Spleen (tissue), 11 donors: Measurements from ENCODE around the gene PIP5K1A. TPM values are rescaled to one million over a fixed set of nuclear protein-coding genes. Genes with fewer than 3 reads are reported as not detected.

Source experiments
- DNase-seq: peaks from one replicate; pipeline ENCODE4 v3.0.0-alpha.2; 2020
- H3K27ac ChIP-seq, 8 donors: fragments of 200-600 bp; sonication (generic) in 7 of 8; 1 replicate in 4 of 8; 2 replicates in 4 of 8; pipeline versions ENCODE4 v1.5.0 to v1.8.0; 2016 to 2021; ENCODE audit warnings: inconsistent platforms in 4 of 8, mild to moderate bottlenecking in 4 of 8, moderate library complexity in 1 of 8
- H3K27me3 ChIP-seq, 7 donors: fragments of 200-600 bp; sonication (generic) in 6 of 7; replicated peaks in 1 of 7; 1 replicate in 4 of 7; 2 replicates in 3 of 7; pipeline versions ENCODE4 v1.5.0 to v1.8.0; 2016 to 2021; ENCODE audit warnings: inconsistent platforms in 3 of 7, mild to moderate bottlenecking in 1 of 7
- H3K36me3 ChIP-seq, 6 donors: fragments of 200-600 bp; sonication (generic) in 5 of 6; 1 replicate in 4 of 6; 2 replicates in 2 of 6; pipeline versions ENCODE4 v1.5.0 to v1.8.0; 2016 to 2021; ENCODE audit warnings: inconsistent platforms in 2 of 6
- H3K4me1 ChIP-seq, 6 donors: fragments of 200-600 bp; sonication (generic) in 5 of 6; 1 replicate in 3 of 6; 2 replicates in 3 of 6; pipeline versions ENCODE4 v1.5.0 to v1.8.0; 2016 to 2021; ENCODE audit warnings: inconsistent platforms in 3 of 6
- H3K4me3 ChIP-seq, 8 donors: fragments of 200-600 bp; sonication (generic) in 7 of 8; 1 replicate in 4 of 8; 2 replicates in 4 of 8; pipeline versions ENCODE4 v1.5.0 to v1.8.0; 2016 to 2021; ENCODE audit warnings: inconsistent platforms in 4 of 8, mild to moderate bottlenecking in 4 of 8, moderate library complexity in 2 of 8
- H3K9me3 ChIP-seq, 8 donors: fragments of 200-600 bp; sonication (generic) in 7 of 8; 1 replicate in 4 of 8; 2 replicates in 4 of 8; pipeline versions ENCODE4 v1.5.0 to v1.8.0; 2016 to 2021; ENCODE audit warnings: inconsistent platforms in 4 of 8
- POLR2A ChIP-seq, 3 donors: fragments of 450-650 bp; IDR thresholded peaks; one replicate each; pipeline ENCODE4 v1.5.1; 2017; ENCODE audit warnings: antibody characterized with exemption in 3 of 3, mild to moderate bottlenecking in 1 of 3
- POLR2AphosphoS5 ChIP-seq, 3 donors: sonication (generic); formaldehyde crosslinking; IDR thresholded peaks; one replicate each; pipeline ENCODE4 v1.5.1; 2017; ENCODE audit warnings: antibody characterized with exemption in 3 of 3
- whole genome bisulfite sequencing, 5 donors: extraction: QIAGEN DNeasy Blood & Tissue Kit in 3 of 5; methylation state at CpG; one replicate each; pipeline versions ENCODE4 v1.1.5 to v1.1.7; 2013 to 2018; 5-methylcytosine and 5-hydroxymethylcytosine counted together
- intact Hi-C: fragments of 100-400 bp; cut with DNase I; formaldehyde crosslinking; loops from one replicate; pipeline ENCODE4 v1.15.0; 2023; ENCODE audit warnings: low total_unique reads
- polyA plus RNA-seq, 3 donors: library from polyadenylated mRNA; stranded (reverse); fragments of 200-250 nt; gene quantifications; one replicate each; pipeline ENCODE4 v1.2.1, GENCODE V29; 2013
- total RNA-seq, 7 donors: library from RNA; depleted of rRNA in 3 of 7; stranded (reverse); fragments of >200 nt in 3 of 7; fragmentation: NEBNext Ultra II Directional in 4 of 7; extraction: Animal tissue kit (Norgen Biotek cat#: 25700) in 4 of 7; gene quantifications; one replicate each; pipeline versions ENCODE4 v1.1.0 to v1.2.1, GENCODE V29; 2016 to 2021
- TF ChIP-seq, protein P1 (sequence below), 11 experiments: fragments of 200-600 bp in 7 of 11; fragments of 450-650 bp in 4 of 11; sonication (generic) in 4 of 11; IDR thresholded peaks in 8 of 11; conservative IDR thresholded peaks in 3 of 11; 1 replicate in 7 of 11; 2 replicates in 4 of 11; pipeline versions ENCODE4 v1.4.0 to v1.8.0; 2016 to 2021; ENCODE audit warnings: antibody characterized with exemption in 11 of 11, inconsistent platforms in 4 of 11, mild to moderate bottlenecking in 1 of 11
- donor health status: healthy with polysubstance abuse.
- donor health status: DM: no; HTN: no; CAD: no; lungs with moderate emphysema.
- donor health status: DM: no; HTN: no; CAD: no.
- donor health status: Bipolar disorder and iron deficiency.
- donor health status: healthy.
- donor health status: DM: no; HTN: no; CAD: no.
- donor health status: DM: yes; HTN: yes; CAD: no.

The PIP5K1A gene
- total and polyA plus RNA-seq, 10 donors, result 12.8 to 83.6 (median 53.8) TPM

DNA sequence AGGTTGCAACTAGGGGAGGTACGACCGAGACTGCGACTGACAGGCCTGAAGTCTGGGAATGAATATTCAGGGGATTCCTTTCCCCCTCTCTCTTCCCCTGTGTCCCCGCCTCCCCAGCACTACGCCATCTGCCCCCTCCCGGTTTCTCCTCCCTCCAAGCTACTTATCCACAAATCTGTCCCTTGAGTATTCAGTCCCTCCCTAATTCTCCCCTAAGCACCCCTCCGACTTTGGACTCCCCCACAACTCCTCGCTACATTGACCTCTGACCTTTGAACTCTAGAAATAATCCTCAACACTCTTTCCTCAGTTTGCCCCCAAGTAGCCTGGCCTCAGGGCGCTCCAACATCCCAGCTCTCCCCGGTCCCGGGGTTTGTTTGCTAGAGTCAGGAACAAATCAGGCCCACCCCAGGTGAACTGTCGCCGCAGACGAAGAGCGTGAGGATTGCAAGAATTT, 33.0 kb upstream of the PIP5K1A start:
- H3K4me1 ChIP-seq, result peaks cover 15 to 74% (median 43%) of the 10 kb centered on the region in 6 donors
- WGBS, 5 donors, result 25 to 38% (median 28%) methylated on average over 15 of the region's 15 CpGs
- peak overlapping the region; percentile 65 to 95 (median 80) for H3K4me3 ChIP-seq
- DNase-seq, result peak; percentile 88
- H3K27ac ChIP-seq, result peak overlapping the region; percentile 74 to 93 (median 88)
- peaks cover 0 to 83% (median 36%) of the 10 kb centered on the region in 6 donors for H3K36me3 ChIP-seq
- intact Hi-C loops, result no loop called here
- no peaks in the 10 kb centered on the region for H3K27me3 ChIP-seq
- H3K9me3 ChIP-seq, result no peaks in the 10 kb centered on the region
- TF ChIP-seq, protein P1, sequence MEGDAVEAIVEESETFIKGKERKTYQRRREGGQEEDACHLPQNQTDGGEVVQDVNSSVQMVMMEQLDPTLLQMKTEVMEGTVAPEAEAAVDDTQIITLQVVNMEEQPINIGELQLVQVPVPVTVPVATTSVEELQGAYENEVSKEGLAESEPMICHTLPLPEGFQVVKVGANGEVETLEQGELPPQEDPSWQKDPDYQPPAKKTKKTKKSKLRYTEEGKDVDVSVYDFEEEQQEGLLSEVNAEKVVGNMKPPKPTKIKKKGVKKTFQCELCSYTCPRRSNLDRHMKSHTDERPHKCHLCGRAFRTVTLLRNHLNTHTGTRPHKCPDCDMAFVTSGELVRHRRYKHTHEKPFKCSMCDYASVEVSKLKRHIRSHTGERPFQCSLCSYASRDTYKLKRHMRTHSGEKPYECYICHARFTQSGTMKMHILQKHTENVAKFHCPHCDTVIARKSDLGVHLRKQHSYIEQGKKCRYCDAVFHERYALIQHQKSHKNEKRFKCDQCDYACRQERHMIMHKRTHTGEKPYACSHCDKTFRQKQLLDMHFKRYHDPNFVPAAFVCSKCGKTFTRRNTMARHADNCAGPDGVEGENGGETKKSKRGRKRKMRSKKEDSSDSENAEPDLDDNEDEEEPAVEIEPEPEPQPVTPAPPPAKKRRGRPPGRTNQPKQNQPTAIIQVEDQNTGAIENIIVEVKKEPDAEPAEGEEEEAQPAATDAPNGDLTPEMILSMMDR (IDR thresholded peaks at IDR 0.05 in 8 of 11, conservative IDR thresholded peaks at IDR 0.05 in 3 of 11), result no peak
- TF ChIP-seq POLR2AphosphoS5 (IDR thresholded peaks at IDR 0.05) (no peak), POLR2A (IDR thresholded peaks at IDR 0.05) (no peak)

DNA sequence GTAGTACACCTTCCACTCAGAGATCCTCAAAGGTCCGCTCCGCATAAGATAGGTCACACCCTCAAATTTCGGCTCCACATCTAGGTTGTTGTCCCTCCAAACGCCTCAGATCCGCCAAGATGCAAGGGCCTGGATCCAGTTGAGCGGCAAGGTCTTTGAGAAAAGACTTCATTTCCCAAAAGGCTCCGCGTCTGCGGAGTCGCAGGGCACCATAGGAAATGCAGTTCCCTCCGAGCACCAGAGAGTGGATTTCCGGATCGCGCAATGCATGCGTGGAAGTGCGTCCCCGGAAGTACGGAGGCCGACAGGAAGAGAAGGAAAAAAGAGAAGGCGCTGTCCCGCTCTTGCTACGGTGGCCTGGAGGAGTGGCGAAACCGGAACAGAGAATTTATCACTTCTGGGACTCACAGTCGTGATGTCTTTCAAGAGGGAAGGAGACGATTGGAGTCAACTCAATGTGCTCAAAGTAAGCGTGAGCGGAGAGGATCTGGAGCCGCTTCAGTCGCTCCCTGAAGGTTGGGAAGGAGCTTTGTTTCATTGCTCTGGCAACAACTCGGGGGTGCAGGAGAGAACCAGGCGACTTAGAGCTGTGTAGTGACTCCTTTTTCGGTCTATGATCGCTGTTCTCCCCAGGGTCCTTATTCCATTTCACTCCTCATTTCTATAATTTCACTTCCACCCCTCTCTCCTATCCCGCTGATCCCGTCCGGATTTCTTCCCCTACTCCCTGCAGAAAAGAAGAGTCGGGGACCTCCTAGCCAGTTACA, 32.4 kb upstream of the PIP5K1A start, which contains the start of the genes LYSMD1 and SCNM1:
Gene LYSMD1, minus strand, starts transcription at position 165 of the 767 bp plus-strand sequence. CDS start 644 bp downstream, outside the sequence.
Gene SCNM1, plus strand, starts transcription at position 407 of the 767 bp plus-strand sequence. Its CDS starts 9 bp downstream, at position 416.
- Histone ChIP-seq H3K27me3 (no peaks in the 10 kb centered on the region), H3K27ac (peak within 1 kb of the TSS; percentile 74 to 93 (median 88)), H3K9me3 (no peaks in the 10 kb centered on the region), H3K36me3 (peaks cover 0 to 83% (median 33%) of the 10 kb centered on the region in 6 donors), H3K4me1 (peaks cover 15 to 68% (median 40%) of the 10 kb centered on the region in 6 donors), H3K4me3 (peak within 1 kb of the TSS; percentile 65 to 95 (median 80))
- DNase-seq, result peak; percentile 97
- peak; percentile 83 to 99 (median 97) for TF ChIP-seq POLR2AphosphoS5 (IDR thresholded peaks at IDR 0.05)
- peak; percentile 9 to 91 (median 49) for TF ChIP-seq POLR2A (IDR thresholded peaks at IDR 0.05)
- TF ChIP-seq, protein P1 (IDR thresholded peaks at IDR 0.05 in 8 of 11, conservative IDR thresholded peaks at IDR 0.05 in 3 of 11), result peak in 10 of 11 experiments; percentile 32 to 83 (median 63)
- WGBS, 5 donors, result 0 to 2% (median 1%) methylated on average over 38 of the region's 38 CpGs
- intact Hi-C loops, result no loop called here

DNA sequence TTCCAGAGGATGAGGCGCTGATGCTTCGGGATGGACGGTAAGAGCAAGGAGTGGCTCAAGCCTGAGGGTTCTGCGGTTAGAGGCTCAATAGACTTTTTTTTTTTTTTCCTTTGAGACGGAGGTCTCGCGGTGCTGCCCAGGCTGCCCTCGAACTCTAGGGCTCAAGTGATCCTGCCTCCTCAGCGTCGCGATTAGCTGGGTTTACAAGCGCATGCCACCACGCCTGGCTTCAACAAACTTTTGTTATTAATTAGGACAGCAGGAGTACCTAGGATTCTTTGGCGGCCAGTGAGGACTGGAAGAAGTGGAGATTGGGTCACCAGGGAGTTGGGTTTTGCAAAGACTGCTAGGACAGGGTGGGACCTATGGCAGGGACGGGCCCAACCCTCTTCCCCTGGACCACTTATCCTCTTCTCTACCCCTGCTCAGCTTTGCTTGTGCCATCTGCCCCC, 31.8 kb upstream of the PIP5K1A start:
- H3K4me1 ChIP-seq, result peaks cover 15 to 62% (median 39%) of the 10 kb centered on the region in 6 donors
- peak overlapping the region; percentile 74 to 93 (median 88) for H3K27ac ChIP-seq
- peaks cover 0 to 83% (median 35%) of the 10 kb centered on the region in 6 donors for H3K36me3 ChIP-seq
- H3K4me3 ChIP-seq, result peak overlapping the region; percentile 65 to 95 (median 80)
- H3K9me3 ChIP-seq, result no peaks in the 10 kb centered on the region
- TF ChIP-seq POLR2A (IDR thresholded peaks at IDR 0.05) (no peak), POLR2AphosphoS5 (IDR thresholded peaks at IDR 0.05) (no peak)
- TF ChIP-seq, protein P1 (IDR thresholded peaks at IDR 0.05 in 8 of 11, conservative IDR thresholded peaks at IDR 0.05 in 3 of 11), result no peak
- H3K27me3 ChIP-seq, result no peaks in the 10 kb centered on the region
- WGBS, 5 donors, result 3 to 5% (median 4%) methylated on average over 15 of the region's 15 CpGs
- intact Hi-C loops, result no loop called here
- peak; percentile 75 for DNase-seq

DNA sequence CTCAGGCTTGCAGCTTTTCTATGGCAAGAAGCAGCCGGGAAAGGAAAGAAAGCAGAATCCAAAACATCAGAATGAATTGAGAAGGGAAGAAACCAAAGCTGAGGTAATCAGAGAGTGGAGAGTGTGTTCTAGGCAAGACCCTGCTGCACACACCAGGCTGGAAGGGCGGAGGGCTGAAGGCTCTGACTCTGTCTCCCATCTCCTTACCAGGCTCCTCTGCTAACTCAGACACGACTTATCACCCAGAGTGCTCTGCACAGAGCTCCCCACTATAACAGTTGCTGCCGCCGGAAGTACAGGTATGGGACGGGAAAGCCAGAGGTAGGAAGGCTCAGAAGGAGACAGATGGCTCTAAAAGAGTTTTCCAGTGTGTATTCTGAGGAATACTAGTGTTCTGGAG, 31.2 kb upstream of the PIP5K1A start:
- DNase-seq, result peak; percentile 74
- peaks cover 0 to 83% (median 35%) of the 10 kb centered on the region in 6 donors for H3K36me3 ChIP-seq
- peak overlapping the region in 3 of 8 donors; percentile 88 to 93 (median 89) for H3K27ac ChIP-seq
- H3K4me3 ChIP-seq, result peak overlapping the region in 7 of 8 donors; percentile 65 to 95 (median 79)
- 77 to 92% (median 91%) methylated on average over 6 of the region's 6 CpGs for WGBS, 5 donors
- peaks cover 15 to 56% (median 37%) of the 10 kb centered on the region in 6 donors for H3K4me1 ChIP-seq
- no peak for TF ChIP-seq POLR2A (IDR thresholded peaks at IDR 0.05)
- TF ChIP-seq, protein P1 (IDR thresholded peaks at IDR 0.05 in 8 of 11, conservative IDR thresholded peaks at IDR 0.05 in 3 of 11), result no peak
- TF ChIP-seq POLR2AphosphoS5 (IDR thresholded peaks at IDR 0.05), result no peak
- no peaks in the 10 kb centered on the region for H3K27me3 ChIP-seq
- intact Hi-C loops, result no loop called here
- no peaks in the 10 kb centered on the region for H3K9me3 ChIP-seq
